ENCODE measurements around the gene RNF212.
"Not testable (repeated sequence)": the region's sequence is repeated elsewhere in the genome, so short reads cannot be mapped to it uniquely, and the experiment has no call there.

The RNF212 gene

GRCh38 chr4:1137063-1137776 is 23.9 kb upstream of the RNF212 start:
- H3K4me3 ChIP-seq (replicated peaks; ENCODE audit: low read depth, low read length), result no peak overlapping the region
- no peak for TF ChIP-seq CTCF (IDR thresholded peaks at IDR 0.05; ENCODE audit: low read depth, low read length, missing control alignments)
- DNase-seq (ENCODE audit: extremely low read depth, low read depth), result no peak

- no peak for TF ChIP-seq CTCF (IDR thresholded peaks at IDR 0.05; ENCODE audit: low read depth, low read length, missing control alignments)
- no peak for DNase-seq (ENCODE audit: extremely low read depth, low read depth)
Observed at GRCh38 chr4:1136048-1136447, 22.7 kb upstream of the RNF212 start.

GRCh38 chr4:1133033-1133432 is 19.7 kb upstream of the RNF212 start:
- no peak overlapping the region for H3K4me3 ChIP-seq (replicated peaks; ENCODE audit: low read depth, low read length)
- DNase-seq (ENCODE audit: extremely low read depth, low read depth), result no peak
- TF ChIP-seq CTCF (IDR thresholded peaks at IDR 0.05; ENCODE audit: low read depth, low read length, missing control alignments), result no peak

More at GRCh38 chr4:1136048-1136447, 22.7 kb upstream of the RNF212 start:
- H3K4me3 ChIP-seq (replicated peaks; ENCODE audit: low read depth, low read length), result no peak overlapping the region

- H3K4me3 ChIP-seq (replicated peaks; ENCODE audit: low read depth, low read length), result no peak overlapping the region
- peak; percentile 29 for DNase-seq (ENCODE audit: extremely low read depth, low read depth)
- peak; percentile 100 for TF ChIP-seq CTCF (IDR thresholded peaks at IDR 0.05; ENCODE audit: low read depth, low read length, missing control alignments)
Observed at GRCh38 chr4:1130316-1131186, 17.2 kb upstream of the RNF212 start.

GRCh38 chr4:1126506-1126905 is 13.1 kb upstream of the RNF212 start:
- no peak for TF ChIP-seq CTCF (IDR thresholded peaks at IDR 0.05; ENCODE audit: low read depth, low read length, missing control alignments)
- no peak overlapping the region for H3K4me3 ChIP-seq (replicated peaks; ENCODE audit: low read depth, low read length)
- no peak for DNase-seq (ENCODE audit: extremely low read depth, low read depth)

- not testable (repeated sequence) for H3K4me3 ChIP-seq (replicated peaks; ENCODE audit: low read depth, low read length); DNase-seq (ENCODE audit: extremely low read depth, low read depth)
Observed at GRCh38 chr4:1125466-1125865, 12.1 kb upstream of the RNF212 start.

GRCh38 chr4:1124818-1125217 is 11.5 kb upstream of the RNF212 start:
- no peak for DNase-seq (ENCODE audit: extremely low read depth, low read depth)
- TF ChIP-seq CTCF (IDR thresholded peaks at IDR 0.05; ENCODE audit: low read depth, low read length, missing control alignments), result no peak
- H3K4me3 ChIP-seq (replicated peaks; ENCODE audit: low read depth, low read length), result no peak overlapping the region

Measured in HFF-Myc (cell line).